ENCODE results near the gene TAF11L5. TPM values are rescaled to one million over a fixed set of nuclear protein-coding genes. Genes with fewer than 3 reads are reported as not detected.

Gene TAF11L5
- total RNA-seq, 1 donor, result not detected

Small RNAs within 50 kb of the gene (small RNA-seq; reads per million reads assigned to genes)
- gene AC106774.3, result not detected

Other genes starting within 250 kb of the TAF11L5 start
- gene TAF11L2, start 27.0 kb upstream of the TAF11L5 start, total RNA-seq, result not detected
- not detected for gene TAF11L3, start 6.9 kb upstream of the TAF11L5 start, total RNA-seq
- gene TAF11L4, start 3.4 kb upstream of the TAF11L5 start, total RNA-seq, result not detected
- gene TAF11L6, start 3.4 kb downstream of the TAF11L5 start, total RNA-seq, result not detected
- gene TAF11L7, start 60.5 kb downstream of the TAF11L5 start, total RNA-seq, result not detected
- gene TAF11L8, start 65.7 kb downstream of the TAF11L5 start, total RNA-seq, result not detected
- not detected for gene TAF11L9, start 69.2 kb downstream of the TAF11L5 start, total RNA-seq
- gene TAF11L10, start 72.6 kb downstream of the TAF11L5 start, total RNA-seq, result not detected
- gene TAF11L11, start 78.9 kb downstream of the TAF11L5 start, total RNA-seq, result not detected
- gene TAF11L12, start 85.2 kb downstream of the TAF11L5 start, total RNA-seq, result not detected
- gene TAF11L13, start 106.9 kb downstream of the TAF11L5 start, total RNA-seq, result not detected
- gene TAF11L14, start 109.2 kb downstream of the TAF11L5 start, total RNA-seq, result not detected